Measurements from ENCODE around the gene GFOD1.

Gene GFOD1

GRCh38 chr6:13315896-13316295 is 171.5 kb downstream of the GFOD1 start:
- no peak for DNase-seq (ENCODE audit: low spot score)

DNA sequence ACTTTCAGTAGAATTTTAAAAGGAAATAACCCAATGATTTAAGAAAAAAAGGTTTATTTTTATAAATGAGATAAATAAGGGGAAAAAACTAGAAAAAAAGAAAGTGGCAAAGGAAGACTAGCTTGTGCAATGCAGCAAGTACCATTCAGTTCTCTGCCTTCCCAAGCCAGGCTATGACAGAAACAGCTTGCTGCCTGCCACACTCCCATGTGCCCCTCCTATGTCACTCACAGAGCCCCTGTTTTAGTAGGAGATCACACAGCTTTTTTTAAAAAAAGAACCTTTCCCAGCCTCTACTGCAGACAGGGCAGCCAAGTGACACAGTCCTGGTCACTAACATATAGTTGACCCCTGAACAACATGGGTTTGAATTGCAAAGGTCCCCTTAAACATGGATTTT is 172.6 kb downstream of the GFOD1 start:
- DNase-seq (ENCODE audit: low spot score), result no peak

GRCh38 chr6:13311155-13311554 is 176.2 kb downstream of the GFOD1 start:
- DNase-seq (ENCODE audit: low spot score), result no peak

DNA sequence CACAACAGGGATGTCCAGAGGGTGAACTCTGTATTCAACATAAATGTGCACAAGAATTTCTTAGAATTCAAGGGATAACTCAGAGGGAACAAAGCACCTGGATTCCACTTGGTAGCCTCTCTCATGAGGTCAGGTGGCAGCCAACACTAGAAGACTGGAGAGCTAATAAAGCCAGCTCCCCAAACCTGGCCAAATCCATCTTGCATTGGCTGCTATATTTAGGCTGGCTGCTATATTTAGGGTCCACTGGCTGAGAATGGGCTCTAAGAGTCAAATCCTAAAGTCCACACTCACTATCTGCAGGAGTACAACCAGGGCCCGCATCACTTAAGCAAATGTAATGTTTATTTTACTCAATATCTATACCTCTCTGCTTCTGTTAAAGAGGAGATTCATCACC is 179.1 kb downstream of the GFOD1 start:
- no peak for DNase-seq (ENCODE audit: low spot score)

All from Ammon's horn (tissue), 1 donor.